GM13977 (cell line): ENCODE data around the gene RNF175.
A peak's percentile ranks its signal among the peaks of the same experiment; 100 is the strongest.

Source experiments
- DNase-seq: peaks from one replicate; pipeline ENCODE4 v3.0.0; 2012; ENCODE audit warnings: low spot score
- CTCF ChIP-seq: IDR thresholded peaks from 2 replicates; pipeline ENCODE4 v1.5.1; 2012; ENCODE audit warnings: mild to moderate bottlenecking, control low read depth; ENCODE audit not compliant: insufficient read depth; ENCODE audit errors: extremely low read depth, missing control alignments
- in situ Hi-C: fragments of 300-500 bp; cut with MboI; formaldehyde crosslinking; loops from one replicate; pipeline ENCODE4 v1.12.0; 2022; ENCODE audit warnings: low sequenced_read_pairs, low pct_unique_long_range_greater_than_20kb, mixed read lengths, inconsistent platforms; ENCODE audit not compliant: unreplicated experiment

The RNF175 gene

GRCh38 chr4:153705743-153706468 lies 53.9 kb downstream of the RNF175 start:
- TF ChIP-seq CTCF, result no peak
- in situ Hi-C loops, result no loop called here
- DNase-seq, result no peak

- TF ChIP-seq CTCF, result no peak
- in situ Hi-C loops, result no loop called here
- no peak for DNase-seq
These were observed 55.3 kb downstream of the RNF175 start for GRCh38 chr4:153704522-153704921.

- in situ Hi-C loops, result no loop called here
- no peak for DNase-seq
- TF ChIP-seq CTCF, result no peak
These were observed 74.9 kb downstream of the RNF175 start for GRCh38 chr4:153684971-153685371.

GRCh38 chr4:153684182-153684970 lies 75.4 kb downstream of the RNF175 start, which contains the start of gene TLR2:
Gene TLR2, plus strand, starts transcription at chr4:153684280. Its CDS starts 18,628 bp downstream, at chr4:153702908.
- in situ Hi-C loops, result no loop called here
- peak; percentile 82 for DNase-seq
- no peak for TF ChIP-seq CTCF

GRCh38 chr4:153683763-153684181 lies 76.1 kb downstream of the RNF175 start:
- no peak for TF ChIP-seq CTCF
- in situ Hi-C loops, result no loop called here
- DNase-seq, result no peak

GRCh38 chr4:153679486-153679885 lies 80.3 kb downstream of the RNF175 start:
- no peak for DNase-seq
- TF ChIP-seq CTCF, result no peak
- in situ Hi-C loops, result no loop called here
